BJ (cell line): ENCODE measurements around the gene LARP4B. TPM values are rescaled to one million over a fixed set of nuclear protein-coding genes. Genes with fewer than 3 reads are reported as not detected.

ENCODE experiments used
- CTCF ChIA-PET: fragments of 350-600 bp; formaldehyde crosslinking; extraction: SDS; loops from one replicate; lab custom pipeline; 2021; ENCODE audit warnings: antibody characterized with exemption, inconsistent platforms; lab: Yijun Ruan, JAX
- POLR2A ChIA-PET: fragments of 300-600 bp; sonication (Branson Sonifier 250); formaldehyde crosslinking; extraction: SDS; loops from one replicate; lab custom pipeline; 2021; ENCODE audit warnings: antibody characterized with exemption; lab: Charles Lee
- DNase-seq: peaks from one replicate; pipeline ENCODE4 v3.0.0-alpha.2; 2011; ENCODE audit warnings: low read depth
- H3K27me3 ChIP-seq: 2 replicates; pipeline ENCODE4 v1.6.0; 2011; ENCODE audit warnings: low read length; ENCODE audit not compliant: control insufficient read depth, insufficient read depth
- H3K36me3 ChIP-seq: 2 replicates; pipeline ENCODE4 v1.5.1; 2011; ENCODE audit warnings: low read length; ENCODE audit not compliant: control insufficient read depth, insufficient read depth
- H3K4me3 ChIP-seq: 2 replicates; pipeline ENCODE4 v1.5.1; 2011; ENCODE audit warnings: low read depth, mild to moderate bottlenecking, control low read depth, low read length
- CTCF ChIP-seq: IDR thresholded peaks from 2 replicates; pipeline ENCODE4 v1.5.1; 2011; ENCODE audit warnings: low read depth, mild to moderate bottlenecking, control low read depth, inconsistent platforms, low read length, moderate library complexity; ENCODE audit not compliant: insufficient read depth
- polyA plus RNA-seq: library from polyadenylated mRNA; depleted of rRNA; stranded (reverse); fragments of >200 nt; gene quantifications from 2 replicates; pipeline ENCODE4 v1.2.3, GENCODE V29; 2011

The LARP4B gene
- polyA plus RNA-seq, 1 experiment: 38.4 TPM

- TF ChIP-seq CTCF: no peak
- Histone ChIP-seq H3K27me3 (no peaks in the 10 kb centered on the region; the same call in 1 of the 2 replicates), H3K36me3 (no peaks in the 10 kb centered on the region), H3K4me3 (no peak overlapping the region)
- CTCF ChIA-PET: no interaction called here
- POLR2A ChIA-PET: no interaction called here
- no peak for DNase-seq
These were observed 33.5 kb upstream of the LARP4B start for GRCh38 chr10:964988-965417.

- ChIA-PET CTCF (no interaction called here), POLR2A (no interaction called here)
- Histone ChIP-seq H3K36me3 (no peaks in the 10 kb centered on the region), H3K27me3 (no peaks in the 10 kb centered on the region; the same call in 1 of the 2 replicates), H3K4me3 (no peak overlapping the region)
- no peak for TF ChIP-seq CTCF
- DNase-seq: no peak
These were observed 32.9 kb upstream of the LARP4B start for GRCh38 chr10:964321-964987.

- no peak for DNase-seq
- no peak for TF ChIP-seq CTCF
- Histone ChIP-seq H3K27me3 (peaks cover 2% of the 10 kb centered on the region; the same call in 1 of the 2 replicates), H3K4me3 (no peak overlapping the region), H3K36me3 (no peaks in the 10 kb centered on the region)
- ChIA-PET POLR2A (no interaction called here), CTCF (interaction anchor here (1.2 kb wide), 1 partner anchor 7 kb away, joined by 3 read pairs; no protein-coding TSS in a partner anchor)
These were observed 32.1 kb upstream of the LARP4B start for GRCh38 chr10:963655-964054.

GRCh38 chr10:963186-963585 lies 31.7 kb upstream of the LARP4B start:
- TF ChIP-seq CTCF: no peak
- POLR2A ChIA-PET: no interaction called here
- H3K27me3 ChIP-seq: peaks cover 2% of the 10 kb centered on the region; the same call in 1 of the 2 replicates
- no peak overlapping the region for H3K4me3 ChIP-seq
- DNase-seq: no peak
- CTCF ChIA-PET: interaction anchor here (1.2 kb wide), 1 partner anchor 8 kb away, joined by 3 read pairs; no protein-coding TSS in a partner anchor
- H3K36me3 ChIP-seq: no peaks in the 10 kb centered on the region

- ChIA-PET POLR2A (no interaction called here), CTCF (interaction anchor here (1.2 kb wide), 1 partner anchor 8 kb away, joined by 3 read pairs; no protein-coding TSS in a partner anchor)
- H3K36me3 ChIP-seq: no peaks in the 10 kb centered on the region
- DNase-seq: no peak
- no peak overlapping the region for H3K4me3 ChIP-seq
- peaks cover 2% of the 10 kb centered on the region; the same call in 1 of the 2 replicates for H3K27me3 ChIP-seq
- no peak for TF ChIP-seq CTCF
These were observed 30.8 kb upstream of the LARP4B start for GRCh38 chr10:962342-962741.
